GM21825 (cell line): ENCODE data around the gene PRPF6.

Experiments used
- ATAC-seq: cut with Tn5 transposase; IDR thresholded peaks from one replicate; pipeline ENCODE4 v1.9.1; 2021; ENCODE audit warnings: mild to moderate bottlenecking, moderate library complexity; ENCODE audit not compliant: unreplicated experiment

The PRPF6 gene

GRCh38 chr20:63980806-63981728 is at the start of gene PRPF6:
PRPF6 (plus strand) TSS chr20:63981132; CDS start chr20:63981246, 114 bp downstream.
- ATAC-seq = peak; percentile 57

- ATAC-seq = no peak
Observed at GRCh38 chr20:63931735-63932134, 49.2 kb upstream of the PRPF6 start.

- no peak for ATAC-seq
Observed at GRCh38 chr20:63932606-63933160, 48.2 kb upstream of the PRPF6 start.

- ATAC-seq = no peak
Observed at GRCh38 chr20:63933646-63934045, 47.3 kb upstream of the PRPF6 start.

- no peak for ATAC-seq
Observed at GRCh38 chr20:63934271-63935068, 46.5 kb upstream of the PRPF6 start.

- ATAC-seq = no peak
Observed at GRCh38 chr20:63935447-63935846, 45.5 kb upstream of the PRPF6 start.

- ATAC-seq = no peak
Observed at GRCh38 chr20:63937596-63937995, 43.3 kb upstream of the PRPF6 start.

- ATAC-seq = no peak
Observed at GRCh38 chr20:63939061-63939935, 41.6 kb upstream of the PRPF6 start.

GRCh38 chr20:63940071-63940471 is 40.9 kb upstream of the PRPF6 start:
- ATAC-seq = no peak

GRCh38 chr20:63940472-63941266 is 40.3 kb upstream of the PRPF6 start:
- no peak for ATAC-seq

- no peak for ATAC-seq
Observed at GRCh38 chr20:63941282-63942081, 39.5 kb upstream of the PRPF6 start.

GRCh38 chr20:63942250-63942951 is 38.5 kb upstream of the PRPF6 start:
- ATAC-seq = no peak

GRCh38 chr20:63942969-63943807 is 37.7 kb upstream of the PRPF6 start:
- ATAC-seq = no peak

- no peak for ATAC-seq
Observed at GRCh38 chr20:63943808-63944077, 37.2 kb upstream of the PRPF6 start.

GRCh38 chr20:63944078-63944941 is 36.6 kb upstream of the PRPF6 start:
- no peak for ATAC-seq

- no peak for ATAC-seq
Observed at GRCh38 chr20:63945031-63945658, 35.8 kb upstream of the PRPF6 start.
